Stimulated activated naive CD8-positive, alpha-beta T cell treated with anti-CD3 and anti-CD28 coated beads, Interleukin-15, Interleukin-2, amounts not matched to agents 100 U/mL and 50 U/mL, for 24 hours (primary cell): ENCODE measurements around the gene STIM1.

Source experiments
- ATAC-seq: fragments of 150-1000 bp; cut with Tn5 transposase; one replicate; pipeline ENCODE4 v1.10.0; 2021
- DNase-seq: peaks from one replicate; pipeline ENCODE4 v3.0.0; 2021

STIM1 gene

GRCh38 chr11:3916962-3917361, 61.5 kb downstream of the STIM1 start:
- DNase-seq (no peak), ATAC-seq (peak; percentile 43)

GRCh38 chr11:3920148-3920852, 64.8 kb downstream of the STIM1 start:
- DNase-seq (peak; percentile 76), ATAC-seq (peak; percentile 78)

- peak; percentile 31 for ATAC-seq
These were observed 66.6 kb downstream of the STIM1 start for GRCh38 chr11:3922056-3922455.

GRCh38 chr11:3925513-3925912, 70.0 kb downstream of the STIM1 start:
- ATAC-seq (no peak), DNase-seq (no peak)

More at GRCh38 chr11:3922056-3922455, 66.6 kb downstream of the STIM1 start:
- DNase-seq = no peak

GRCh38 chr11:3926458-3927095, 71.1 kb downstream of the STIM1 start:
- no peak for ATAC-seq
- DNase-seq = no peak

GRCh38 chr11:3927129-3927796, 71.8 kb downstream of the STIM1 start:
- DNase-seq (no peak), ATAC-seq (no peak)

- DNase-seq (no peak), ATAC-seq (no peak)
These were observed 73.8 kb downstream of the STIM1 start for GRCh38 chr11:3929232-3929631.

- DNase-seq (no peak), ATAC-seq (no peak)
These were observed 74.2 kb downstream of the STIM1 start for GRCh38 chr11:3929649-3930048.

- DNase-seq (no peak), ATAC-seq (no peak)
These were observed 77.2 kb downstream of the STIM1 start for GRCh38 chr11:3932698-3933097.

- no peak for ATAC-seq
- no peak for DNase-seq
These were observed 77.7 kb downstream of the STIM1 start for GRCh38 chr11:3933165-3933628.

GRCh38 chr11:3934658-3935057, 79.2 kb downstream of the STIM1 start:
- ATAC-seq = no peak
- no peak for DNase-seq

GRCh38 chr11:3936517-3936916, 81.1 kb downstream of the STIM1 start:
- ATAC-seq (no peak), DNase-seq (no peak)

GRCh38 chr11:3939211-3939610, 83.7 kb downstream of the STIM1 start:
- ATAC-seq = no peak
- no peak for DNase-seq

- no peak for ATAC-seq
- DNase-seq = no peak
These were observed 84.3 kb downstream of the STIM1 start for GRCh38 chr11:3939651-3940190.

- ATAC-seq (peak; percentile 16), DNase-seq (no peak)
These were observed 86.9 kb downstream of the STIM1 start for GRCh38 chr11:3942160-3942955.

- DNase-seq (no peak), ATAC-seq (no peak)
These were observed 87.6 kb downstream of the STIM1 start for GRCh38 chr11:3942956-3943497.

- ATAC-seq = no peak
- DNase-seq = no peak
These were observed 88.7 kb downstream of the STIM1 start for GRCh38 chr11:3944198-3944597.

- ATAC-seq = no peak
These were observed 91.1 kb downstream of the STIM1 start for GRCh38 chr11:3946455-3947017.

GRCh38 chr11:3947061-3947460, 91.6 kb downstream of the STIM1 start:
- ATAC-seq = peak; percentile 75
- no peak for DNase-seq

More at GRCh38 chr11:3946455-3947017, 91.1 kb downstream of the STIM1 start:
- no peak for DNase-seq

- peak; percentile 85 for ATAC-seq
- peak; percentile 26 for DNase-seq
These were observed 93.7 kb downstream of the STIM1 start for GRCh38 chr11:3949125-3949524.

GRCh38 chr11:3950996-3951660, 95.7 kb downstream of the STIM1 start:
- ATAC-seq (no peak), DNase-seq (no peak)
